ENCODE data around the gene CEP70.
A peak's percentile ranks its signal among the peaks of the same experiment; 100 is the strongest.
"Not testable (repeated sequence)": the region's sequence is repeated elsewhere in the genome, so short reads cannot be mapped to it uniquely, and the experiment has no call there.

The CEP70 gene

DNA sequence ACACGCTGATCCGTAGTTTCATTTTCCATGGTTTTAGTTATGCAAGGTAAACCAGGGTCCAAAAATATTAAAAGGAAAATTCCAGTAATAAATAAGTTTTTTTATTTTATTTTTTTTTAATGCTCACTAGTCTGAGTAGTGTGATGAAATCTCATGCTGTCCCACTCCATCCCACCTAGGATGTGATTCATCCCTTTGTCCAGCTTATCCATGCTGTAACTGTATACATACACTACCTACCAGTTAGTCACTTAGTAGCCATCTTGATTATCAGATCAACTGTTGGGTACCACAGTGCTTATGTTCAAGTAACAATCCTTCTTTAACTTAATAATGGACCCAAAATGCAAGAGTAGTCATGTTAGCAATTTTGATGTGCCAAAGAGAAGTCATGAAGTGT is 84.5 kb downstream of the CEP70 start:
- H3K4me3 Mint-ChIP-seq = no peak overlapping the region
- H3K9me3 Mint-ChIP-seq = no peaks in the 10 kb centered on the region
- ATAC-seq = no peak
- DNase-seq = no peak
- no peak overlapping the region for H3K27ac Mint-ChIP-seq
- no peaks in the 10 kb centered on the region for H3K27me3 Mint-ChIP-seq
- H3K36me3 Mint-ChIP-seq (ENCODE audit: low read depth) = no peaks in the 10 kb centered on the region
- peaks cover 8% of the 10 kb centered on the region for H3K4me1 Mint-ChIP-seq

DNA sequence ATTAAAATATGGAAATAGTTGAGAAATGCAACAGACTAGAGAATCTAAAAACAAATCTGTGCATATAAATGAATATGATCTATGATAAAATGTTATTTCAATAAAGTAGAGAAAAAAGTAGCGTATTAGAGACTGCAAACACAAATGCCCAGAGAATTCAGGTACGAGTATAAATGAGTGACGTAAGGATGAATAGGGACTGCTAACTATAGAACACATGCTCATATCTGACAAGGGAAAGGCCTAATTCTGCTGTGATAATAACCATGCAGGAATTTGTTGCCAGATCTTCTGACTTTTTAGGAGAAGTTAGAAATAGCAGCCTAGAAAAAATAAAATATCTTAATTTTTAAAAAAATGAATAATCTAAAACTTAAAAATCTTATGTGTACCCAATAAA is 86.5 kb downstream of the CEP70 start:
- Mint-ChIP-seq H3K9me3 (no peaks in the 10 kb centered on the region), H3K27ac (no peak overlapping the region), H3K36me3 (ENCODE audit: low read depth) (no peaks in the 10 kb centered on the region), H3K4me3 (no peak overlapping the region), H3K27me3 (no peaks in the 10 kb centered on the region), H3K4me1 (no peaks in the 10 kb centered on the region)
- DNase-seq (no peak), ATAC-seq (no peak)

- Mint-ChIP-seq H3K27me3 (no peaks in the 10 kb centered on the region), H3K9me3 (no peaks in the 10 kb centered on the region), H3K4me3 (no peak overlapping the region), H3K36me3 (ENCODE audit: low read depth) (peaks cover 4% of the 10 kb centered on the region), H3K4me1 (no peaks in the 10 kb centered on the region), H3K27ac (no peak overlapping the region)
- no peak for DNase-seq
- ATAC-seq = no peak
Measured at GRCh38 chr3:138498991-138499390, 95.1 kb downstream of the CEP70 start.

DNA sequence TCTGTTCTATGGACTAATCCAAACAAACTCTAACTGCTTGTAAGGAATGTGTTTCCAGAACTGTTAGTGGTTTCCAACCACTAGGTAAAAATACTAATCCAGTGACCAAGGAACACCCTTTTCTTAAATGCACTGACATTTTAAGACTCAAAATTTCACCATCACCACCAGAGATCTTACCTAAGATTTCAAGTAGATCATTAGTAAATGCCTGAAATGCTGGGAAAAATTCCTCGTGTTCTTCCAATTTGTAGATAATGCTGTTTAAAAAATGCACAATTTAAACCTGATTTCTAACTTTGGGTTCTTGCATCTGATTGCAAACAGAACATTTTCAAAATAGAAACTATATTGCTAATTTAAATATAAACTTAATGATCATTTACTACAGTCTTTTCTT is 96.2 kb downstream of the CEP70 start:
- no peaks in the 10 kb centered on the region for H3K27me3 Mint-ChIP-seq
- H3K4me3 Mint-ChIP-seq = no peak overlapping the region
- H3K9me3 Mint-ChIP-seq = no peaks in the 10 kb centered on the region
- DNase-seq (no peak), ATAC-seq (no peak)
- H3K36me3 Mint-ChIP-seq (ENCODE audit: low read depth) = peaks cover 11% of the 10 kb centered on the region
- H3K4me1 Mint-ChIP-seq = no peaks in the 10 kb centered on the region
- H3K27ac Mint-ChIP-seq = no peak overlapping the region

DNA sequence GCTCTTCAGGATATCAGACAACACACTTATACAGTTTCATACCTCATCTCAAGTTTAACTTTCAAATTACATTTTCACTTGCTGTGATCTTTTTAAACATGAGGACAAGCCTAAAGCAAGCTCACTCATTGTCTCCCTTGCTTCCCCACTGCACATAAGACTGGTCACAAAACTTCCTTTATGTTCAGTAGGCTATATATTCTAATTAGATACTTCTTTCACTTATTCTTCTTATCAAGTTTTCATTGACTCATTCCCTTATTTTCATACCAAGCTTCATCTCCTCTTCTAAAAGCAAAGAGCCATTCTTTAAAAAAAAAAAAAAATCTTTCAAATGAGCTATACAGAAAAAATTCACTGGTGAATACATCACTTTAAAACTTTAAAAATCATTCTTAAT is 97.0 kb downstream of the CEP70 start:
- DNase-seq = no peak
- H3K4me1 Mint-ChIP-seq = no peaks in the 10 kb centered on the region
- H3K4me3 Mint-ChIP-seq = no peak overlapping the region
- H3K27me3 Mint-ChIP-seq = no peaks in the 10 kb centered on the region
- no peak overlapping the region for H3K27ac Mint-ChIP-seq
- no peak for ATAC-seq
- H3K36me3 Mint-ChIP-seq (ENCODE audit: low read depth) = peaks cover 11% of the 10 kb centered on the region
- H3K9me3 Mint-ChIP-seq = no peaks in the 10 kb centered on the region

DNA sequence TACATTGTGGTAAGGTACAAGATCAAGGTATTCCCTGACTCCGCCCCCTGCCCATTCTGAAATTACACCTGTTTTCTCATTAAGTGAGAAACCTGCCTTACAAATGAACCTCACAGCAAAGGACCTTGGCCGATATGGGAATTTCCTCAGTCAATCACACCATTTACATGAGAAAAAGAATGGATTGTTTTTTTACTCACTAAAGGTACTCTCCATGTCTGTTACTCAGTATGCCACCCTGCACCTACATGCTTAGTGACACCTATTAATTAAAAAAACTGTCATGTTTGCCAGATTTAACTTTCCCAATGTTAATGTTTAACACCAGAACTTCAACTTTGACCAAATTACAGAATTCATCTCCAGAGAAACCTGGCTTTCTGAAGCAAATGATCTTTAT is 97.6 kb downstream of the CEP70 start:
- Mint-ChIP-seq H3K27me3 (no peaks in the 10 kb centered on the region), H3K9me3 (peaks cover under 1% of the 10 kb centered on the region), H3K27ac (no peak overlapping the region), H3K36me3 (ENCODE audit: low read depth) (peaks cover 11% of the 10 kb centered on the region), H3K4me3 (no peak overlapping the region), H3K4me1 (no peaks in the 10 kb centered on the region)
- ATAC-seq = no peak
- DNase-seq = no peak

- H3K9me3 Mint-ChIP-seq, H3K4me1 Mint-ChIP-seq, DNase-seq, H3K27me3 Mint-ChIP-seq, H3K27ac Mint-ChIP-seq, ATAC-seq, H3K4me3 Mint-ChIP-seq: not testable (repeated sequence)
- peaks cover 11% of the 10 kb centered on the region for H3K36me3 Mint-ChIP-seq (ENCODE audit: low read depth)
Measured at GRCh38 chr3:138495638-138496037, 98.4 kb downstream of the CEP70 start.

DNA sequence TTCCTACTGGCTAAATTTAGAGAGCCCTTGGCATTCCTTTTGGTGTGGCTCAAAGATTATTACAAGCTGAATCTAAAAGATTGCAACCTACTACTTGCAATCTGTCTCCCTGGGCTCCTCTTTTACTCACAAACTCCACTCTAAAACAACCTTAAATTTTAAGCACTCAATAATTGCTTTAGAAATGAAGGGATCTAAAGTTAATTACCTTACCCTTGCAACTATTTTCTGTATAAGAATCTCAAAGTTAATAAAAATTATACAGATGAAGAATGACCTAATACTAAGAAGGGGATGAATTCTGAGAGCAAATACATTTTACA is 99.5 kb downstream of the CEP70 start:
- DNase-seq (no peak), ATAC-seq (no peak)
- Mint-ChIP-seq H3K4me3 (no peak overlapping the region), H3K9me3 (peaks cover 13% of the 10 kb centered on the region), H3K27ac (no peak overlapping the region), H3K27me3 (no peaks in the 10 kb centered on the region), H3K4me1 (no peaks in the 10 kb centered on the region), H3K36me3 (ENCODE audit: low read depth) (peaks cover 9% of the 10 kb centered on the region)

DNA sequence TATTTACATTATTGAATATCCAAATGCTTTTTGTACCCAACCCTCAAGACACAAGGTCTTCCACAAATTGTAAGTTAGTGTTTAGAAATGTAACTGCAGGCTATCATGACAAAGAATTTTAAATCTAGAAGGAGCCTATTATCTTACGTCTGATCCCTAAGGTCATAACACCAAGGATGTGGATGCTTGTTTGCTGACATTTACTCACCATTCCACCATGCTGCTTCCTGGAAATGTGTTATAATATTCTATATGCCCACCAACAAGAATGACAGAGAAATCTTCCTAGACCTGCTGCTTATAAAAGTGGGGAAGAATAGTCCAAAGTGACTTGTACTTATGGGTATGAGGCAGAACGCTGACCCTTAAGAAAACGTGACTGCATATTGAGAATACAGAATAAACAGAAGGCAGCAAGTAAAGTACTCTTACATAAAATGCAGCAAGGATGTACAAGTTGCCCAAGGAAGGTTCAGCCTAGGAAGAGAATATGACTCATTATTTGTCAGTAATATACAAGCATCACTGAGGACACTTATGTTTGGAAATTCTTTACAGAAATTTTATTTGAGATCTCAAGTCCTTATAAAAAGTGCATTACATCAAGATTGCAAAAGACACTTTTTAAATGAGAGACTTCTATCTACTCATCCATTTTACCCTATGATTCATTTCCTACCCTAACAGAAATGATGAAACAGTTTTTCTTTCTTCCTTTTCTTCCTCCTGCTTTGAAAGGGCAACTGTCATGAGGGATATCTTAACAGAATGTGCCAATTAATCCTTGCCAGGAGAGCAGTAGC is 100.1 kb downstream of the CEP70 start:
- Mint-ChIP-seq H3K4me1 (no peaks in the 10 kb centered on the region), H3K36me3 (ENCODE audit: low read depth) (peaks cover 11% of the 10 kb centered on the region), H3K27ac (no peak overlapping the region), H3K4me3 (no peak overlapping the region), H3K27me3 (no peaks in the 10 kb centered on the region), H3K9me3 (peaks cover 17% of the 10 kb centered on the region)
- DNase-seq (no peak), ATAC-seq (no peak)

- H3K9me3 Mint-ChIP-seq = peaks cover 21% of the 10 kb centered on the region
- ATAC-seq (no peak), DNase-seq (no peak)
- H3K4me1 Mint-ChIP-seq = no peaks in the 10 kb centered on the region
- peaks cover 15% of the 10 kb centered on the region for H3K36me3 Mint-ChIP-seq (ENCODE audit: low read depth)
- no peaks in the 10 kb centered on the region for H3K27me3 Mint-ChIP-seq
- H3K27ac Mint-ChIP-seq = no peak overlapping the region
- H3K4me3 Mint-ChIP-seq = no peak overlapping the region
Measured at GRCh38 chr3:138492980-138493675, 100.9 kb downstream of the CEP70 start.

DNA sequence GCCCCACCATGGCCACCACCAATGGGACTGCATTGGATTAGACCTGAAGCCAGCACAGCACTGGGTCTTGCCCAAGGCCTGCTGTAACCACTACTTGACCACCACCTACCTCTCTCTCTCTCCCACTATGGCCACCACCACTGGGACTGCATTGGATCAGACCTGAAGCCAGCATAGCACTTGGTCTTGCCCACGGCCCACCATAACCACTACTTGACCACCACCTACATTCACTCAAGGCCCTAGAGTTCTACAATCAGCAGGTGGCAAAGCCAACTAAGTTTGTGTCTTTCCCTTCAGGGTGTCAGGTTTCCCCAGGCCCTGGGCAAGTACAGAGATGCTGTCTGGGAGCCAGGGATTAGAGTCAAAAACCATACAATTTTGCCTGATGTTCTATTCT is 102.1 kb downstream of the CEP70 start:
- DNase-seq (no peak), ATAC-seq (no peak)
- Mint-ChIP-seq H3K36me3 (ENCODE audit: low read depth) (peaks cover 15% of the 10 kb centered on the region), H3K4me3 (no peak overlapping the region), H3K4me1 (no peaks in the 10 kb centered on the region), H3K9me3 (peaks cover 32% of the 10 kb centered on the region), H3K27me3 (no peaks in the 10 kb centered on the region), H3K27ac (no peak overlapping the region)

DNA sequence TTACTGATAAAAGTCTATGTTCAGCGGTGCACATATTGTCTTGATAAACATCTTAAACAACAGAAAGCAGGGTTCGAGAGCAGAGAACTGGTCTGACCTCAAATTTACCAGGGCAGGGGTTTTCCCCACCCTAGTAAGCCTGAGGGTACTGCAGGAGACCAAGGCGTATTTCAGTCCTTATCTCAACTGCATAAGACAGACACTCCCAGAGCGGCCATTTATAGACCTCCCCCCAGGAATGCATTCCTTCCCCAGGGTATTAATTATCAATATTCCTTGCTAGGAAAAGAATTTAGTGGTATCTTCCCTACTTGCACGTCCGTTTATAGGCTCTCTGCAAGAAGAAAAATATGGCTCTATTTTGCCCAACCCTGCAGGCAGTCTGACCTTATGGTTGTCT is 107.5 kb downstream of the CEP70 start:
- not testable (repeated sequence) for H3K4me1 Mint-ChIP-seq; DNase-seq; ATAC-seq; H3K4me3 Mint-ChIP-seq; H3K27ac Mint-ChIP-seq; H3K27me3 Mint-ChIP-seq; H3K36me3 Mint-ChIP-seq (ENCODE audit: low read depth)
- H3K9me3 Mint-ChIP-seq = peaks cover 50% of the 10 kb centered on the region

- H3K4me3 Mint-ChIP-seq; ATAC-seq; H3K36me3 Mint-ChIP-seq (ENCODE audit: low read depth); H3K27me3 Mint-ChIP-seq; H3K4me1 Mint-ChIP-seq; DNase-seq; H3K27ac Mint-ChIP-seq: not testable (repeated sequence)
- peaks cover 38% of the 10 kb centered on the region for H3K9me3 Mint-ChIP-seq
Measured at GRCh38 chr3:138484672-138485071, 109.4 kb downstream of the CEP70 start.

DNA sequence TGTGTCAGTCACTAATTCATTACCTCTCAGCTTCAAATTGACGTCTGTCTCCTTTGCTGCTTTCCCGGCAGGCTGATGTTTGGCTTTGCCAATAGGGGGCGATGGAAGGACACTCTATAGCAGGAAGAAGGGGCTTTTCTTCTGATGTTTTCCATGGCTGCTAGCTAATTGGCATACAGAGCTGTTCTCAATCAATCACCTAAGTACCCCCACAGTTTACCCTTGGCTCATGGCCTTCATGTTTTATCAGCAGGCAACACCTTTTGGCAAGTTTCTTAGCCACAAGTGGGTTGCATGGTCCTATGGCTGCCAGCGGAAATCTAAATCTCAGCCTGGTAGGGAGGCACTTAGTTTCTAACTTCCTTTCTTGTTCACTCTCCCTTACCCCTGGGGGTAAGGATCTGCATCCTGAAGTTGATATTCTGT is 114.6 kb downstream of the CEP70 start:
- DNase-seq = peak; percentile 35
- H3K27ac Mint-ChIP-seq = no peak overlapping the region

DNA sequence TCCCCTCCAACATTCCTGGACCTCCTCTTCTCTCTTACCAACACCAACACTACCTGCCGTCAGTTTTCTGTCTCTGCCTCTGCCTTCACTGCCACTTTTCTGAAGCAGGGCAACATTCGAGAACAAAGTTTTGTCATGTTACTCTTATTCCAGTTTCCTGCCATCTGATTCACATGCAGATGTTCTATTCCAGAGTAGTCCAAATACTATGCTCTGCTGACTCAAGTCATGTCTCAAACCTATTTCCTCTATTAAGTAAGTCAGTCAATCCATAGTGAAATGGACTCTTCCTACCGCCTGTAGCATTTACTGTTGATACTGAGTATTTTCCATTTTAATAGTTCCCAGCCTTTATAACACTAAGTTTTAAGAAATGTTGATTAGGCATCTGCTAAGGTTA is 116.3 kb downstream of the CEP70 start:
- Mint-ChIP-seq H3K9me3 (no peaks in the 10 kb centered on the region), H3K27ac (no peak overlapping the region), H3K4me1 (no peaks in the 10 kb centered on the region), H3K4me3 (no peak overlapping the region), H3K27me3 (peaks cover 3% of the 10 kb centered on the region), H3K36me3 (ENCODE audit: low read depth) (no peaks in the 10 kb centered on the region)
- DNase-seq = no peak
- no peak for ATAC-seq

More for the DNA sequence above, 114.6 kb downstream of the CEP70 start:
- H3K4me3 Mint-ChIP-seq = no peak overlapping the region
- no peaks in the 10 kb centered on the region for H3K4me1 Mint-ChIP-seq
- no peak for ATAC-seq
- no peaks in the 10 kb centered on the region for H3K36me3 Mint-ChIP-seq (ENCODE audit: low read depth)
- H3K9me3 Mint-ChIP-seq = no peaks in the 10 kb centered on the region
- H3K27me3 Mint-ChIP-seq = peaks cover 3% of the 10 kb centered on the region
